Tracheal epithelial cell (primary cell): ENCODE data around the gene OR51F1. TPM values are rescaled to one million over a fixed set of nuclear protein-coding genes. Genes with fewer than 3 reads are reported as not detected.

Source experiments
- total RNA-seq: library from RNA; depleted of rRNA; stranded (reverse); fragments of >200 nt; gene quantifications from 2 replicates; pipeline ENCODE4 v1.2.1, GENCODE V29; 2014

Gene OR51F1, protein sequence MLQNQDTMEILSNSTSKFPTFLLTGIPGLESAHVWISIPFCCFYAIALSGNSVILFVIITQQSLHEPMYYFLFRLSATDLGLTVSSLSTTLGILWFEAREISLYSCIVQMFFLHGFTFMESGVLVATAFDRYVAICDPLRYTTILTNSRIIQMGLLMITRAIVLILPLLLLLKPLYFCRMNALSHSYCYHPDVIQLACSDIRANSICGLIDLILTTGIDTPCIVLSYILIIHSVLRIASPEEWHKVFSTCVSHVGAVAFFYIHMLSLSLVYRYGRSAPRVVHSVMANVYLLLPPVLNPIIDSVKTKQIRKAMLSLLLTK
- total RNA-seq: not detected in 2 replicates

DNA sequence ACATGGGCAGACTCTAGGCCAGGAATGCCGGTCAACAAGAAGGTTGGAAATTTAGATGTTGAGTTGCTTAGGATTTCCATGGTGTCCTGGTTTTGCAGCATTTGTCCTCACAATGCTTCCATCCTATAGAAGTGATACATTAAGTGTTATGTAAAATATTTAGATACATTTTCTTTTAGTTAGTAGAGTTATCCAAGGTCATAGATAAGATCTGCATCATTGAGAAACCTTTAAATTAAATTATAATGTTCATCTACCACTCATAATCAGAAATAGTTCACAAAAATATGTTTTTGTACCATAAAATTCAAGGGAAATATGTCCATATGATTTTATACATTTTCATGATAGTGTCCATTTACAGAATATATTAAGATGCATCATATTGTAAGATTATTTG lies at the start of gene OR51F1:
TSS of gene OR51F1 (minus strand) at position 101 of the 400 bp plus-strand sequence. CDS start at position 101, 0 bp downstream.

GRCh38 chr11:4804280-4804679 lies 34.5 kb upstream of the OR51F1 start, which contains the start of gene OR52R1:
TSS of gene OR52R1 (minus strand) at chr11:4804380. CDS start at chr11:4804380, 0 bp downstream.

Other genes with a start within 250 kb of the OR51F1 start
- gene OR52M1, start 224.7 kb downstream of the OR51F1 start, total RNA-seq: not detected in 2 replicates
- under 0.01 TPM in 1 of 2 replicates, not detected in the other for gene OR52I2, start 188.2 kb downstream of the OR51F1 start, total RNA-seq
- gene OR52I1, start 175.9 kb downstream of the OR51F1 start, total RNA-seq: not detected in 2 replicates
- gene TRIM68, start 161.7 kb downstream of the OR51F1 start, total RNA-seq: 5.8 and 7.2 TPM in 2 replicates
- gene OR51D1, start 132.5 kb downstream of the OR51F1 start, total RNA-seq: not detected in 2 replicates
- not detected in 2 replicates for gene OR51E1, start 126.0 kb downstream of the OR51F1 start, total RNA-seq
- under 0.01 TPM in 1 of 2 replicates, not detected in the other for gene OR51E2, start 72.1 kb downstream of the OR51F1 start, total RNA-seq
- gene MMP26, start 65.2 kb downstream of the OR51F1 start, total RNA-seq: not detected in 2 replicates
- gene OR52R1, start 34.4 kb upstream of the OR51F1 start, total RNA-seq: not detected in 2 replicates
- gene OR51F2, start 51.4 kb upstream of the OR51F1 start, total RNA-seq: not detected in 2 replicates
- gene OR51S1, start 79.3 kb upstream of the OR51F1 start, total RNA-seq: not detected in 2 replicates
- not detected in 2 replicates for gene OR51T1, start 112.0 kb upstream of the OR51F1 start, total RNA-seq
- gene OR51A7, start 133.8 kb upstream of the OR51F1 start, total RNA-seq: not detected in 2 replicates
- gene OR51G2, start 149.4 kb upstream of the OR51F1 start, total RNA-seq: not detected in 2 replicates
- not detected in 2 replicates for gene OR51G1, start 154.4 kb upstream of the OR51F1 start, total RNA-seq
- not detected in 2 replicates for gene OR51A4, start 177.7 kb upstream of the OR51F1 start, total RNA-seq
- gene OR51A2, start 185.8 kb upstream of the OR51F1 start, total RNA-seq: not detected in 2 replicates
- not detected in 2 replicates for gene OR51L1, start 224.9 kb upstream of the OR51F1 start, total RNA-seq